SH-SY5Y (cell line): ENCODE data around the gene DCDC2.

Source experiments
- GATA2 ChIP-seq: IDR thresholded peaks from 2 replicates; pipeline ENCODE4 v1.6.1; 2011; ENCODE audit warnings: mild to moderate bottlenecking, low read depth, low read length
- GATA3 ChIP-seq: IDR thresholded peaks from 2 replicates; pipeline ENCODE4 v1.6.1; 2011; ENCODE audit warnings: low read depth, mild to moderate bottlenecking, low read length, moderate library complexity

GRCh38 chr6:24148684-24149083, 209.2 kb downstream of the DCDC2 start:
- no peak for TF ChIP-seq GATA2
- TF ChIP-seq GATA3, result no peak
